Gastrocnemius medialis (tissue), 4 donors: ENCODE results near the gene PDE5A.
"Not testable (repeated sequence)": the region's sequence is repeated elsewhere in the genome, so short reads cannot be mapped to it uniquely, and the experiment has no call there.

ENCODE experiments used
- CTCF ChIP-seq, 5 experiments: fragments of 450-650 bp in 3 of 5; fragments of 200-600 bp in 2 of 5; sonication (generic) in 2 of 5; IDR thresholded peaks in 4 of 5; conservative IDR thresholded peaks in 1 of 5; 1 replicate in 4 of 5; 2 replicates in 1 of 5; pipeline ENCODE4 v1.5.1; 2016 to 2019; ENCODE audit warnings: antibody characterized with exemption in 5 of 5, mild to moderate bottlenecking in 3 of 5, moderate library complexity in 3 of 5
- POLR2A ChIP-seq, 2 donors: fragments of 450-650 bp; IDR thresholded peaks; one replicate each; pipeline ENCODE4 v1.6.1; 2017; ENCODE audit warnings: antibody characterized with exemption in 2 of 2, mild to moderate bottlenecking in 2 of 2, moderate library complexity in 2 of 2

GRCh38 chr4:119454151-119454490 is 174.5 kb downstream of the PDE5A start:
- TF ChIP-seq CTCF (IDR thresholded peaks at IDR 0.05 in 4 of 5, conservative IDR thresholded peaks at IDR 0.05 in 1 of 5); POLR2A (IDR thresholded peaks at IDR 0.05): not testable (repeated sequence)
